SK-N-SH (cell line): ENCODE results near the gene NBPF1. TPM values are rescaled to one million over a fixed set of nuclear protein-coding genes. Genes with fewer than 3 reads are reported as not detected.

Source experiments
- CTCF ChIA-PET: fragments of 300-600, 350-600 bp; formaldehyde crosslinking; extraction: SDS; loops from one replicate; lab custom pipeline; 2021; lab: Yijun Ruan, JAX
- POLR2A ChIA-PET: fragments of 350-600 bp; sonication (Branson Sonifier 250); formaldehyde crosslinking; extraction: SDS; loops from one replicate; lab custom pipeline; 2020; ENCODE audit warnings: antibody characterized with exemption, inconsistent platforms; lab: Yijun Ruan, JAX
- DNase-seq: peaks from one replicate; pipeline ENCODE4 v3.0.0; 2012
- H2AFZ ChIP-seq: fragments of 200-600 bp; sonication (generic); 2 replicates; pipeline ENCODE4 v1.8.1; 2016; ENCODE audit warnings: antibody characterized with exemption, mild to moderate bottlenecking, low read depth
- H3F3A ChIP-seq: fragments of 200-600 bp; sonication (generic); replicated peaks from 2 replicates; pipeline ENCODE3; 2016; ENCODE audit warnings: antibody characterized with exemption, mild to moderate bottlenecking; ENCODE audit not compliant: insufficient read depth
- H3K27ac ChIP-seq, 2 experiments: fragments of 200-500 bp in 1 of 2; fragments of 200-600 bp in 1 of 2; sonication (Bioruptor generic) in 1 of 2; sonication (generic), shearing (Covaris generic) in 1 of 2; 2 replicates each; pipeline versions ENCODE4 v1.5.1 to v1.6.1; 2014 to 2016; ENCODE audit warnings: low read depth in 2 of 2, inconsistent platforms in 1 of 2, low read length in 1 of 2, mild to moderate bottlenecking in 1 of 2, mixed read lengths in 1 of 2
- H3K27me3 ChIP-seq: fragments of 200-600 bp; sonication (generic), shearing (Covaris generic); 2 replicates; pipeline ENCODE4 v1.6.1; 2016; ENCODE audit warnings: mixed run types; ENCODE audit not compliant: insufficient read depth
- H3K36me3 ChIP-seq, 2 experiments: fragments of 200-500 bp in 1 of 2; fragments of 200-600 bp in 1 of 2; sonication (Bioruptor generic) in 1 of 2; sonication (generic) in 1 of 2; replicated peaks in 1 of 2; 2 replicates each; pipeline versions ENCODE3 to v1.5.1; 2014 to 2016; ENCODE audit warnings: low read length in 1 of 2, mild to moderate bottlenecking in 1 of 2; ENCODE audit not compliant: insufficient read depth in 2 of 2, control insufficient read depth in 1 of 2
- H3K4me1 ChIP-seq, 2 experiments: fragments of 200-500 bp in 1 of 2; fragments of 200-600 bp in 1 of 2; sonication (Bioruptor generic) in 1 of 2; sonication (generic), shearing (Covaris generic) in 1 of 2; 2 replicates each; pipeline versions ENCODE4 v1.5.1 to v1.6.1; 2014 to 2016; ENCODE audit warnings: low read depth in 1 of 2, low read length in 1 of 2, mixed run types in 1 of 2; ENCODE audit not compliant: insufficient read depth in 2 of 2, control insufficient read depth in 1 of 2
- H3K4me2 ChIP-seq: fragments of 200-600 bp; sonication (generic), shearing (Covaris generic); 2 replicates; pipeline ENCODE4 v1.6.1; 2017; ENCODE audit warnings: mixed run types
- H3K4me3 ChIP-seq, 2 experiments: fragments of 200-500 bp in 1 of 2; fragments of 200-600 bp in 1 of 2; sonication (Bioruptor generic) in 1 of 2; sonication (generic), shearing (Covaris generic) in 1 of 2; 2 replicates each; pipeline versions ENCODE4 v1.5.1 to v1.8.1; 2014 to 2016; ENCODE audit warnings: low read depth in 2 of 2, inconsistent platforms in 1 of 2, low read length in 1 of 2, mild to moderate bottlenecking in 1 of 2, mixed read lengths in 1 of 2, moderate library complexity in 1 of 2
- H3K79me2 ChIP-seq: fragments of 200-600 bp; sonication (generic); 2 replicates; pipeline ENCODE4 v1.8.1; 2017; ENCODE audit warnings: mild to moderate bottlenecking; ENCODE audit not compliant: insufficient read depth
- H3K9ac ChIP-seq: fragments of 200-600 bp; sonication (generic); 2 replicates; pipeline ENCODE4 v1.6.1; 2017; ENCODE audit warnings: mixed run types
- H3K9me2 ChIP-seq: fragments of 200-600 bp; sonication (generic); 2 replicates; pipeline ENCODE4 v1.6.1; 2017; ENCODE audit warnings: mixed run types
- H3K9me3 ChIP-seq: fragments of 200-600 bp; sonication (generic); 2 replicates; pipeline ENCODE4 v1.6.1; 2017; ENCODE audit warnings: mixed run types, mild to moderate bottlenecking, moderate library complexity
- H4K20me1 ChIP-seq: fragments of 200-600 bp; sonication (generic); 2 replicates; pipeline ENCODE4 v1.6.1; 2017; ENCODE audit warnings: mild to moderate bottlenecking, mixed run types; ENCODE audit not compliant: insufficient read depth
- CHD2 ChIP-seq: fragments of 150-350 bp; IDR thresholded peaks from 2 replicates; pipeline ENCODE4 v1.6.1; 2018; ENCODE audit warnings: low read length; ENCODE audit not compliant: partially characterized antibody
- ELF1 ChIP-seq: IDR thresholded peaks from 2 replicates; pipeline ENCODE4 v1.4.0; 2012
- EZH2phosphoT487 ChIP-seq: fragments of 200-600 bp; sonication (generic); IDR thresholded peaks from 2 replicates; pipeline ENCODE4 v1.6.1; 2017; ENCODE audit warnings: low read depth, mixed run types, mild to moderate bottlenecking, antibody characterized with exemption, moderate library complexity, borderline replicate concordance
- FOSL2 ChIP-seq: IDR thresholded peaks from 2 replicates; pipeline ENCODE4 v1.4.0; 2012; ENCODE audit warnings: low read depth, mild to moderate bottlenecking, moderate library complexity, borderline replicate concordance
- FOXM1 ChIP-seq: IDR thresholded peaks from 2 replicates; pipeline ENCODE4 v1.4.0; 2012; ENCODE audit warnings: low read depth, mild to moderate bottlenecking
- GABPA ChIP-seq: IDR thresholded peaks from 2 replicates; pipeline ENCODE4 v1.4.0; 2012; ENCODE audit warnings: low read depth, mild to moderate bottlenecking
- IRF3 ChIP-seq: fragments of 150-350 bp; IDR thresholded peaks from 2 replicates; pipeline ENCODE4 v1.6.1; 2016; ENCODE audit warnings: mild to moderate bottlenecking, low read depth, low read length
- MXI1 ChIP-seq: IDR thresholded peaks from 2 replicates; pipeline ENCODE4 v1.6.1; 2012; ENCODE audit warnings: mild to moderate bottlenecking, low read depth, low read length, improper control_type of control experiment
- NRF1 ChIP-seq: IDR thresholded peaks from 2 replicates; pipeline ENCODE4 v1.6.1; 2012; ENCODE audit warnings: low read depth, mild to moderate bottlenecking, low read length
- RXRA ChIP-seq: IDR thresholded peaks from 2 replicates; pipeline ENCODE4 v1.4.0; 2012; ENCODE audit warnings: low read depth, mild to moderate bottlenecking, borderline replicate concordance
- SIN3A ChIP-seq: IDR thresholded peaks from 2 replicates; pipeline ENCODE4 v1.6.1; 2012; ENCODE audit warnings: low read depth, mild to moderate bottlenecking, low read length, moderate library complexity, borderline replicate concordance
- TEAD4 ChIP-seq: IDR thresholded peaks from 2 replicates; pipeline ENCODE4 v1.4.0; 2012; ENCODE audit warnings: mild to moderate bottlenecking, borderline replicate concordance; ENCODE audit not compliant: insufficient read depth
- WGBS: methylation state at CpG from one replicate; pipeline ENCODE4 v1.1.6; 2017; ENCODE audit warnings: low lambda C conversion rate; 5-methylcytosine and 5-hydroxymethylcytosine counted together
- polyA plus RNA-seq, 3 experiments: library from polyadenylated mRNA; depleted of rRNA; stranded (reverse); fragments of >200 nt; gene quantifications; 2 replicates each; pipeline ENCODE4 v1.2.3, GENCODE V29; 2012
- TF ChIP-seq, protein P1 (sequence below): IDR thresholded peaks from 2 replicates; pipeline ENCODE4; 2012
- TF ChIP-seq, protein P2 (sequence below): IDR thresholded peaks from 2 replicates; pipeline ENCODE4 v1.4.0; 2012; ENCODE audit warnings: low read depth, borderline replicate concordance
- TF ChIP-seq, protein P3 (sequence below): IDR thresholded peaks from 2 replicates; pipeline ENCODE4 v1.4.0; 2012; ENCODE audit warnings: low read depth
- TF ChIP-seq, protein P4 (sequence below): fragments of 150-350 bp; IDR thresholded peaks from 2 replicates; pipeline ENCODE4 v1.6.1; 2017; ENCODE audit warnings: antibody characterized with exemption, low read length, low read depth, borderline replicate concordance

The NBPF1 gene
- polyA plus RNA-seq, 1 of the 3 experiments (the other 2 are of a cell fraction): 29.8 TPM

- Histone ChIP-seq H3K4me2 (no peak overlapping the region), H3K79me2 (peaks cover 24% of the 10 kb centered on the region), H4K20me1 (no peaks in the 10 kb centered on the region), H3K36me3 (peaks cover 32 to 46% of the 10 kb centered on the region in 2 experiments), H3F3A (no peaks in the 10 kb centered on the region), H3K4me1 (no peaks in the 10 kb centered on the region), H3K27me3 (no peaks in the 10 kb centered on the region), H3K9me2 (no peaks in the 10 kb centered on the region), H2AFZ (no peak overlapping the region), H3K9me3 (no peaks in the 10 kb centered on the region), H3K27ac (no peak overlapping the region), H3K4me3 (no peak overlapping the region), H3K9ac (no peak overlapping the region)
- 91% methylated on average over 20 of the region's 20 CpGs for WGBS
- DNase-seq: peak; percentile 42
- ChIA-PET POLR2A (interaction anchor here (1.0 kb wide), 1 partner anchor 9 kb away, joined by 3 read pairs; no protein-coding TSS in a partner anchor), CTCF (interaction anchor here (0.7 to 9.5 kb wide), 4 partner anchors 9 to 278 kb away, joined by 3 to 88 read pairs (median 4); partner anchors contain the start of gene NBPF1)
- TF ChIP-seq, protein P1, sequence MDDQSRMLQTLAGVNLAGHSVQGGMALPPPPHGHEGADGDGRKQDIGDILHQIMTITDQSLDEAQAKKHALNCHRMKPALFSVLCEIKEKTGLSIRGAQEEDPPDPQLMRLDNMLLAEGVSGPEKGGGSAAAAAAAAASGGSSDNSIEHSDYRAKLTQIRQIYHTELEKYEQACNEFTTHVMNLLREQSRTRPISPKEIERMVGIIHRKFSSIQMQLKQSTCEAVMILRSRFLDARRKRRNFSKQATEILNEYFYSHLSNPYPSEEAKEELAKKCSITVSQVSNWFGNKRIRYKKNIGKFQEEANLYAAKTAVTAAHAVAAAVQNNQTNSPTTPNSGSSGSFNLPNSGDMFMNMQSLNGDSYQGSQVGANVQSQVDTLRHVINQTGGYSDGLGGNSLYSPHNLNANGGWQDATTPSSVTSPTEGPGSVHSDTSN: no peak
- no peak for TF ChIP-seq FOSL2
- TF ChIP-seq, protein P2, sequence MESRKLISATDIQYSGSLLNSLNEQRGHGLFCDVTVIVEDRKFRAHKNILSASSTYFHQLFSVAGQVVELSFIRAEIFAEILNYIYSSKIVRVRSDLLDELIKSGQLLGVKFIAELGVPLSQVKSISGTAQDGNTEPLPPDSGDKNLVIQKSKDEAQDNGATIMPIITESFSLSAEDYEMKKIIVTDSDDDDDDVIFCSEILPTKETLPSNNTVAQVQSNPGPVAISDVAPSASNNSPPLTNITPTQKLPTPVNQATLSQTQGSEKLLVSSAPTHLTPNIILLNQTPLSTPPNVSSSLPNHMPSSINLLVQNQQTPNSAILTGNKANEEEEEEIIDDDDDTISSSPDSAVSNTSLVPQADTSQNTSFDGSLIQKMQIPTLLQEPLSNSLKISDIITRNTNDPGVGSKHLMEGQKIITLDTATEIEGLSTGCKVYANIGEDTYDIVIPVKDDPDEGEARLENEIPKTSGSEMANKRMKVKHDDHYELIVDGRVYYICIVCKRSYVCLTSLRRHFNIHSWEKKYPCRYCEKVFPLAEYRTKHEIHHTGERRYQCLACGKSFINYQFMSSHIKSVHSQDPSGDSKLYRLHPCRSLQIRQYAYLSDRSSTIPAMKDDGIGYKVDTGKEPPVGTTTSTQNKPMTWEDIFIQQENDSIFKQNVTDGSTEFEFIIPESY: no peak
- TF ChIP-seq MXI1: no peak
- TF ChIP-seq FOXM1: no peak
- no peak for TF ChIP-seq TEAD4
- no peak for TF ChIP-seq IRF3
- no peak for TF ChIP-seq EZH2phosphoT487
- no peak for TF ChIP-seq GABPA
- no peak for TF ChIP-seq ELF1
- TF ChIP-seq SIN3A: no peak
- TF ChIP-seq, protein P3, sequence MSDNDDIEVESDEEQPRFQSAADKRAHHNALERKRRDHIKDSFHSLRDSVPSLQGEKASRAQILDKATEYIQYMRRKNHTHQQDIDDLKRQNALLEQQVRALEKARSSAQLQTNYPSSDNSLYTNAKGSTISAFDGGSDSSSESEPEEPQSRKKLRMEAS: no peak
- TF ChIP-seq CHD2: no peak
- TF ChIP-seq, protein P4, sequence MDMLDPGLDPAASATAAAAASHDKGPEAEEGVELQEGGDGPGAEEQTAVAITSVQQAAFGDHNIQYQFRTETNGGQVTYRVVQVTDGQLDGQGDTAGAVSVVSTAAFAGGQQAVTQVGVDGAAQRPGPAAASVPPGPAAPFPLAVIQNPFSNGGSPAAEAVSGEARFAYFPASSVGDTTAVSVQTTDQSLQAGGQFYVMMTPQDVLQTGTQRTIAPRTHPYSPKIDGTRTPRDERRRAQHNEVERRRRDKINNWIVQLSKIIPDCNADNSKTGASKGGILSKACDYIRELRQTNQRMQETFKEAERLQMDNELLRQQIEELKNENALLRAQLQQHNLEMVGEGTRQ: no peak
- TF ChIP-seq RXRA: no peak
- TF ChIP-seq NRF1: no peak
Measured at GRCh38 chr1:16631248-16632043, 18.1 kb upstream of the NBPF1 start.
